HepG2 (cell line): ENCODE results near the gene TMEM267. TPM values are rescaled to one million over a fixed set of nuclear protein-coding genes. Genes with fewer than 3 reads are reported as not detected.

Experiments used
- FOSL2 ChIP-seq: sonication (generic); formaldehyde crosslinking; IDR thresholded peaks from 2 replicates; pipeline ENCODE4 v1.4.0; 2020; ENCODE audit warnings: missing genetic modification reagents
- NBN ChIP-seq: fragments of 450-650 bp; conservative IDR thresholded peaks from 2 replicates; pipeline ENCODE4 v1.6.1; 2017
- PHF8 ChIP-seq: sonication (generic); formaldehyde crosslinking; IDR thresholded peaks from 2 replicates; pipeline ENCODE4 v1.5.0; 2020; ENCODE audit warnings: missing genetic modification reagents
- ZBED4 ChIP-seq: sonication (generic); formaldehyde crosslinking; IDR thresholded peaks from 2 replicates; pipeline ENCODE4 v1.4.0; 2020; ENCODE audit warnings: missing genetic modification reagents, borderline replicate concordance
- ZNF224 ChIP-seq: sonication (generic); formaldehyde crosslinking; IDR thresholded peaks from 2 replicates; pipeline ENCODE4 v1.5.0; 2020; ENCODE audit warnings: mild to moderate bottlenecking, missing genetic modification reagents
- ZNF281 ChIP-seq: sonication (generic); formaldehyde crosslinking; IDR thresholded peaks from 2 replicates; pipeline ENCODE4 v1.4.0; 2020; ENCODE audit warnings: missing genetic modification reagents, borderline replicate concordance
- polyA plus RNA-seq, 8 experiments: library from polyadenylated mRNA; depleted of rRNA in 3 of 8; stranded (reverse) in 7 of 8; unstranded in 1 of 8; fragments of >200 nt; fragmentation: Illumina TruSeq in 4 of 8; extraction: Trizol in 4 of 8; gene quantifications; 2 replicates each; pipeline versions ENCODE4 v1.2.1 to v1.2.3, GENCODE V29; 2011 to 2016; ENCODE audit warnings: low read depth in 4 of 8, missing spikeins in 1 of 8, mixed read lengths in 1 of 8; ENCODE audit not compliant: insufficient read depth in 1 of 8
- total RNA-seq, 5 experiments: library from RNA; depleted of rRNA; stranded (reverse); fragments of >200 nt; fragmentation: Illumina TruSeq; extraction: Trizol; gene quantifications; 2 replicates each; pipeline ENCODE4 v1.2.3, GENCODE V29; 2016; ENCODE audit warnings: low read depth in 1 of 5

The TMEM267 gene
- total and polyA plus RNA-seq, 2 of the 13 experiments (the other 11 are each of a cell fraction or from before 2014, with no cell fraction given): 8.9 to 12.6 TPM

- TF ChIP-seq NBN (no peak), PHF8 (CRISPR knock-in tag) (no peak), ZNF281 (CRISPR knock-in tag) (peak; percentile 74; the same call in 1 of the 2 replicates), ZNF224 (CRISPR knock-in tag) (no peak), FOSL2 (CRISPR knock-in tag) (no peak), ZBED4 (CRISPR knock-in tag) (no peak)
Measured at GRCh38 chr5:43437062-43437660, 46.5 kb downstream of the TMEM267 start (continued).
